Small intestine (tissue), 7 donors: ENCODE data around the gene C1RL. TPM values are rescaled to one million over a fixed set of nuclear protein-coding genes. Genes with fewer than 3 reads are reported as not detected.
A peak's percentile ranks its signal among the peaks of the same experiment; 100 is the strongest.

Experiments used
- DNase-seq, 2 donors: peaks; one replicate each; pipeline versions ENCODE4 v3.0.0 to v3.0.0-alpha.2; 2013
- FAIRE-seq: peaks from 2 replicates; lab custom pipeline; 2012; peaks lifted over from hg19 to GRCh38; lab: Jason Lieb, UNC
- H3K27ac ChIP-seq, 3 donors: one replicate each; pipeline ENCODE4 v1.5.1; 2013; ENCODE audit warnings: low read length in 2 of 3, mild to moderate bottlenecking in 2 of 3, control low read depth in 1 of 3, inconsistent platforms in 1 of 3, low read depth in 1 of 3, moderate library complexity in 1 of 3
- H3K27me3 ChIP-seq, 3 donors: one replicate each; pipeline ENCODE4 v1.6.1; 2013; ENCODE audit warnings: low read length in 3 of 3, inconsistent platforms in 1 of 3; ENCODE audit not compliant: control insufficient read depth in 3 of 3, insufficient read depth in 3 of 3
- H3K36me3 ChIP-seq, 3 donors: one replicate each; pipeline ENCODE4 v1.6.1; 2013; ENCODE audit warnings: low read length in 3 of 3, inconsistent platforms in 1 of 3, low read depth in 1 of 3, mild to moderate bottlenecking in 1 of 3, moderate library complexity in 1 of 3; ENCODE audit not compliant: control insufficient read depth in 3 of 3, insufficient read depth in 2 of 3
- H3K4me1 ChIP-seq, 3 donors: one replicate each; pipeline ENCODE4 v1.6.1; 2013; ENCODE audit warnings: low read length in 2 of 3, inconsistent platforms in 1 of 3, low read depth in 1 of 3, mild to moderate bottlenecking in 1 of 3, moderate library complexity in 1 of 3; ENCODE audit not compliant: control insufficient read depth in 3 of 3, insufficient read depth in 2 of 3
- H3K4me3 ChIP-seq, 3 donors: one replicate each; pipeline ENCODE4 v1.5.1; 2013; ENCODE audit warnings: low read length in 3 of 3, control low read depth in 1 of 3, inconsistent platforms in 1 of 3, low read depth in 1 of 3, mild to moderate bottlenecking in 1 of 3, moderate library complexity in 1 of 3
- H3K9me3 ChIP-seq, 2 donors: one replicate each; pipeline ENCODE4 v1.6.1; 2013; ENCODE audit warnings: low read depth in 1 of 2, low read length in 1 of 2; ENCODE audit not compliant: control insufficient read depth in 2 of 2, insufficient read depth in 1 of 2
- WGBS, 3 donors: extraction: QIAGEN DNeasy Blood & Tissue Kit; methylation state at CpG; one replicate each; pipeline ENCODE4 v1.1.7; 2013; 5-methylcytosine and 5-hydroxymethylcytosine counted together
- polyA plus RNA-seq, 4 donors: library from polyadenylated mRNA; stranded (reverse) in 3 of 4; unstranded in 1 of 4; fragments of 200-250 nt in 3 of 4; fragments of 120-200 nt in 1 of 4; gene quantifications; one replicate each; pipeline versions ENCODE4 v1.2.1 to v1.2.3, GENCODE V29; 2013
- donor health status: healthy with polysubstance abuse.
- donor health status: control.
- donor health status: control.
- donor health status: Bipolar disorder and iron deficiency.
- donor health status: healthy.

The C1RL gene
- polyA plus RNA-seq, 4 donors, result 10.0 to 77.1 (median 22.1) TPM

- 93 to 96% (median 95%) methylated on average over 6 of the region's 6 CpGs for WGBS, 3 donors
- Histone ChIP-seq H3K9me3 (no peaks in the 10 kb centered on the region), H3K27me3 (no peaks in the 10 kb centered on the region), H3K27ac (no peak overlapping the region), H3K36me3 (peaks cover 0 to 75% (median 7%) of the 10 kb centered on the region in 3 donors), H3K4me3 (no peak overlapping the region), H3K4me1 (peaks cover 0 to 11% (median 0%) of the 10 kb centered on the region in 3 donors)
- no peak for DNase-seq
- no peak for FAIRE-seq
These were observed 42.5 kb upstream of the C1RL start for GRCh38 chr12:7151532-7151931.

- no peak for FAIRE-seq
- peaks cover 0 to 74% (median 7%) of the 10 kb centered on the region in 3 donors for H3K36me3 ChIP-seq
- 85 to 94% (median 93%) methylated on average over 3 to 6 of the region's 6 CpGs for WGBS, 3 donors
- H3K27ac ChIP-seq, result no peak overlapping the region
- no peaks in the 10 kb centered on the region for H3K27me3 ChIP-seq
- DNase-seq, result no peak
- H3K9me3 ChIP-seq, result no peaks in the 10 kb centered on the region
- no peak overlapping the region for H3K4me3 ChIP-seq
- peaks cover 0 to 7% (median 0%) of the 10 kb centered on the region in 3 donors for H3K4me1 ChIP-seq
These were observed 41.8 kb upstream of the C1RL start for GRCh38 chr12:7150841-7151240.

GRCh38 chr12:7150356-7150755 lies 41.3 kb upstream of the C1RL start:
- no peak for FAIRE-seq
- Histone ChIP-seq H3K36me3 (peaks cover 0 to 72% (median 7%) of the 10 kb centered on the region in 3 donors), H3K4me1 (peaks cover 0 to 2% (median 0%) of the 10 kb centered on the region in 3 donors), H3K27ac (no peak overlapping the region), H3K4me3 (no peak overlapping the region), H3K9me3 (no peaks in the 10 kb centered on the region), H3K27me3 (no peaks in the 10 kb centered on the region)
- 92 to 93% (median 93%) methylated on average over 12 of the region's 12 CpGs for WGBS, 3 donors
- no peak for DNase-seq

- H3K36me3 ChIP-seq, result peaks cover 0 to 71% (median 5%) of the 10 kb centered on the region in 3 donors
- H3K4me1 ChIP-seq, result no peaks in the 10 kb centered on the region
- no peak for FAIRE-seq
- H3K27me3 ChIP-seq, result no peaks in the 10 kb centered on the region
- DNase-seq, result peak; percentile 42 to 75
- H3K9me3 ChIP-seq, result no peaks in the 10 kb centered on the region
- no peak overlapping the region for H3K4me3 ChIP-seq
- H3K27ac ChIP-seq, result no peak overlapping the region
- 40 to 83% (median 63%) methylated on average over 7 of the region's 7 CpGs for WGBS, 3 donors
These were observed 37.9 kb upstream of the C1RL start for GRCh38 chr12:7146906-7147305.

- DNase-seq (no peak), FAIRE-seq (no peak)
- Histone ChIP-seq H3K9me3 (no peaks in the 10 kb centered on the region), H3K4me1 (no peaks in the 10 kb centered on the region), H3K36me3 (peaks cover 0 to 70% (median 5%) of the 10 kb centered on the region in 3 donors), H3K27ac (no peak overlapping the region), H3K27me3 (no peaks in the 10 kb centered on the region), H3K4me3 (no peak overlapping the region)
- WGBS, 3 donors, result 92 to 96% (median 95%) methylated on average over 7 of the region's 7 CpGs
These were observed 37.2 kb upstream of the C1RL start for GRCh38 chr12:7146228-7146627.

GRCh38 chr12:7145671-7146070 lies 36.7 kb upstream of the C1RL start:
- DNase-seq, result no peak
- Histone ChIP-seq H3K27ac (no peak overlapping the region), H3K4me1 (no peaks in the 10 kb centered on the region), H3K4me3 (no peak overlapping the region), H3K36me3 (peaks cover 0 to 67% (median 2%) of the 10 kb centered on the region in 3 donors), H3K27me3 (no peaks in the 10 kb centered on the region), H3K9me3 (no peaks in the 10 kb centered on the region)
- 76 to 81% (median 79%) methylated on average over 4 of the region's 4 CpGs for WGBS, 3 donors
- no peak for FAIRE-seq

GRCh38 chr12:7144414-7145120 lies 35.6 kb upstream of the C1RL start:
- no peak overlapping the region for H3K4me3 ChIP-seq
- 43 to 48% (median 45%) methylated on average over 11 of the region's 11 CpGs for WGBS, 3 donors
- no peak for FAIRE-seq
- no peaks in the 10 kb centered on the region for H3K27me3 ChIP-seq
- peak; percentile 32 to 44 for DNase-seq
- no peaks in the 10 kb centered on the region for H3K9me3 ChIP-seq
- no peak overlapping the region for H3K27ac ChIP-seq
- H3K4me1 ChIP-seq, result no peaks in the 10 kb centered on the region
- H3K36me3 ChIP-seq, result peaks cover 0 to 67% (median 0%) of the 10 kb centered on the region in 3 donors

- H3K4me1 ChIP-seq, result no peaks in the 10 kb centered on the region
- no peak overlapping the region for H3K27ac ChIP-seq
- no peaks in the 10 kb centered on the region for H3K27me3 ChIP-seq
- peaks cover 0 to 60% (median 0%) of the 10 kb centered on the region in 3 donors for H3K36me3 ChIP-seq
- no peaks in the 10 kb centered on the region for H3K9me3 ChIP-seq
- FAIRE-seq, result no peak
- H3K4me3 ChIP-seq, result no peak overlapping the region
- 89 to 94% (median 91%) methylated on average over 7 of the region's 7 CpGs for WGBS, 3 donors
- no peak for DNase-seq
These were observed 34.5 kb upstream of the C1RL start for GRCh38 chr12:7143564-7143963.
